GM12873 (cell line): ENCODE measurements around the gene DUSP9.
A peak's percentile ranks its signal among the peaks of the same experiment; 100 is the strongest.

ENCODE experiments used
- CTCF ChIP-seq: IDR thresholded peaks from 2 replicates; pipeline ENCODE4 v1.5.1; 2012; ENCODE audit warnings: low read depth, mild to moderate bottlenecking, moderate library complexity, low read length, control low read depth; ENCODE audit not compliant: insufficient read depth; ENCODE audit errors: missing control alignments

The DUSP9 gene

DNA sequence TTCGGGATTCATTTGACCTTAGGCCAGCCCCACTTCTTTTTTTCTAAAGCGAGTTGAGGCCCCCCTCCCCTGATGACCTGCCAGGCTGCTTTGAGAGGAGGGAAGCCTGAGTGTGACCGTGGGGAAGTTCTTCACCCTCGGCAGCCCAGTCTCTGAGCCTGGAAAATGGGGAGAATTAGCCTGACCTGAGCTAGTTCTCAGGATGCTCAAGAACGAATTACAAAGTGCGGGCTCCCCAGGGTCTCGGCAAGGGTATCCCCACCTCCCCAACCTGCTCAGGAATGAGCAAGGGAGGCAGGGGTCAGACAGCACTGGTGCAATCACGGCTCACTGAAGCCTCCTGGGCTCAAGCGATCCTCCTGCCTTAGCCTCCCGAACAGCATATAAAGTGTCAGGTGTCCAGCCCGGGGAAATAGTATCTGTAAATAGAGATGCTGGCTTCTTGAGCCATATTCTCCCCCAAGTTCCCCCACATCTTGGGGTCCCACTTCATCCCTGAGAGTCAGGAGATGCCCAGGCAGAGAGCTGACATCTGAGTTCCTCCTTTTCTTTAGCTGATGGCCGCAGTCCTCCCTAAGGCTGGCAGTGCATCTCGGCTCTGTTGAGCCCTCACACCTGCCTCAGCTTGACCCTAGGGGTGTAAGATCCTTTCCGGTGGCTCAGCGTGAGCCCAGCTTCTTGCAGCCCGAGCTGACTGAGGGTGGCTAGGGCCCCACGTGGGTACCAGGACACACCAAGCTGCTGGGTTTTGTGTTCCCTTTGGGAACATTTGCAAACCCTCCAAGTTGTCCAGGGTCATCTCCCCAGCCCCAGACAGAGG, 1.6 kb downstream of the DUSP9 start:
- TF ChIP-seq CTCF = no peak

GRCh38 chrX:153649178-153649914, 2.3 kb downstream of the DUSP9 start:
- peak; percentile 68 for TF ChIP-seq CTCF

DNA sequence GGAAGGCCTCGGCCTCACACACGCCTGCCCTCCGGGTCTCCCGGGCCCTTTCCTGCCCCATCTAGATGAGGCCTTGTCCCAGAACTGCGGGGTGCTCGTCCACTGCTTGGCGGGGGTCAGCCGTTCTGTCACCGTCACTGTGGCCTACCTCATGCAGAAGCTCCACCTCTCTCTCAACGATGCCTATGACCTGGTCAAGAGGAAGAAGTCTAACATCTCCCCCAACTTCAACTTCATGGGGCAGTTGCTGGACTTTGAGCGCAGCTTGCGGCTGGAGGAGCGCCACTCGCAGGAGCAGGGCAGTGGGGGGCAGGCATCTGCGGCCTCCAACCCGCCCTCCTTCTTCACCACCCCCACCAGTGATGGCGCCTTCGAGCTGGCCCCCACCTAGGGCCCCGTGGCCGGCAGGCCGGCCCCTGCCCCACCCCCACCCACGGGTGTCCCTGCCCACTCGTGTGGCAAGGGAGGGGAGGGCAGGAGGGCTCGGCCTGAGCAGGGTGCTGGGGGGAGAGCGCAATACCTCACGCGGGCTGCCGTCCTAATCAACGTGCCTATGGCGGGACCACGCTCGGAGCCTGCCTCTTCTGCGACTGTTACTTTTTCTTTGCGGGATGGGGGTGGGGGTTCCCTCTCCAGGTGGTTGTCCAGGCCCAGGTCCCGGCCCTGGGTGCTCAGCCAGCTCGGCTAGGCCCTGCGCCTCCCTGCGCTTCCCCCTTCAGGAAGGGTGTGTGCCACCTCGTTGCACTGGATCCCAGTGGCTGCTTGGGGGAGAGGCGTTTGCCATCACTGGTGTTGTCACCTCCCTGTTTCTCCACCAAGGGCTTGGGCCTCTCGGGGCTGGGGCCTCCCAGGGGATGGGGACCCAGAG, 3.1 kb downstream of the DUSP9 start:
- no peak for TF ChIP-seq CTCF

- no peak for TF ChIP-seq CTCF
These were observed 4.0 kb downstream of the DUSP9 start for GRCh38 chrX:153650959-153651358.

DNA sequence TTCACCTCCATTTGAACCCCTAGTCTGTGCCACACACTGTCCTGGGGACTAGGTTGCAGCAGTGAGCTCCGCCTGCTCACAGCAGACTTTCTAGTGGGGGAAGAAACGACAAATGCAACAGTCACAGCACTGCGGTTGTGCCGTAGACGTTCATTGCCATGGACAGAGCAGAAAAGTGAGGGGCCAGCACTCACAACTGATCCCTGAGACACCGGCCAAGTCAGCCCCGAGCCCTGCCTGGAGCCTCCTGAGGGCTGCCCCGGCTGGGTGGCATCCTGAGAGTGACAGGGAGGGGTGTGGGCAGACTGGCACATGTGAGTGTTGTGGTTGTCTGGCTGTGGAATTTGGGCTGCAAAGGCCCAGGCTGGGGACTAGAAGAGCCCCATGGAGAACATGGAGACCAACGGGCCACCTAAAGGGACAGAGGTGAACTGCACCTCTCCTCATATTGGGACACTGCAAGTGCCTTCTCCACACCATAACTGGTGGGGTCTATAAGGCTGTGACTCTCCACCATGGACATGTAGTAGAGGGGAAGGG, 4.6 kb downstream of the DUSP9 start:
- TF ChIP-seq CTCF = peak; percentile 67

DNA sequence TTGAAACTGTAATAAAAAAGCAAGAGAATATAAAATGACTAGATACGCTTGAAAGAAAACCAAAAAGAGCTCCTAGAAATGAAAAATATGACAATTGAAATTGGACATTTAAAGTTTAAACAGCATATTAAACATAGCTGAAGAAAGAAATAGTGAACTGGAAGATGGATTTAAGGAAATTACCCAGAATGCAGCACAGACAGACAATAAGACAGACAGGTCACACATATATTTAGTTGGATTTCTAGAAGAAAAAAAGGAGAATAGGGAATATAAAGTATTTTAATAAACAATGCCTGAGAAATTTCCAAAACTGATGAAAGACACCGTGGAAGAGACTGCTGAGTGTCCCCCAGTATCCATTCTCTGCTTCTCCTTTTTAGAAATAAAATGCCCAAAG, 6.6 kb downstream of the DUSP9 start:
- no peak for TF ChIP-seq CTCF
